Neural cell (in vitro differentiated cells): ENCODE measurements around the gene DGKI.

Experiments used
- EP300 ChIP-seq: fragments of 450-650 bp; conservative IDR thresholded peaks from 2 replicates; pipeline ENCODE4 v1.6.1; 2014; ENCODE audit warnings: antibody characterized with exemption, mild to moderate bottlenecking, moderate library complexity; ENCODE audit not compliant: poor library complexity, severe bottlenecking
- EZH2 ChIP-seq: fragments of 200-600, 300-800 bp; shearing (Covaris generic), sonication (generic); IDR thresholded peaks from 2 replicates; pipeline ENCODE4 v1.6.1; 2014; ENCODE audit warnings: antibody characterized with exemption, low read length, borderline replicate concordance, mild to moderate bottlenecking; ENCODE audit not compliant: insufficient read depth, poor library complexity, severe bottlenecking
- TF ChIP-seq, protein P1 (sequence below): fragments of 450-650 bp; IDR thresholded peaks from 2 replicates; pipeline ENCODE4 v1.5.1; 2014; ENCODE audit warnings: antibody characterized with exemption, mild to moderate bottlenecking, moderate library complexity; ENCODE audit not compliant: poor library complexity, severe bottlenecking

DNA sequence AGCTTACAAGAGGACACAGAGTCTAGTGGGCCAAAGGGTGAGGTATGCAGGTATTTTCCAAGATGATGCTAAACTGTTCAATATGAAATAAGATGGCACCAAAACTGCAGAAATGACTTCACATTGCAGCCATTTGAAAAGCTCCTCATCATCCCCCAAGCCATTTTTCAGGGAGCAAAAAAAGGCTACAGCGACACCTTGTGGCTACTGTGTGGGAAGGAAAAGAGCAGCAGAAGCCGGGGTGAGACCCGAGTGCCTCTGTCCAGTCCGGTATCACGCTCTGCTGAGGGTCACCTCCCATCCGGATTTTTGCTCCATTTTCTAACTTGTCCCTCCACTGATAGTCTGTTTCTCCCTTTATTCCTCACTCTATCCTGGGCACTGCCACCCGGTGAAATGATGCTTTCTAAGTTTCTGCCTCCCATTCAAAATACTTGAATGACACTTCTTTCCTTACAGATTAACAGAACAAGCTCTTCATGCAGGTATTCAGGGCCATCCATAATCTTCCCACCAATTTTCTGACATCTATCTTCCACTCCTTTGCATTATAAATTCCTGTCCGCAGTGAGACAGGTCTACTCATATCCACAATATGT is 220.2 kb downstream of the DGKI start:
- TF ChIP-seq, protein P1, sequence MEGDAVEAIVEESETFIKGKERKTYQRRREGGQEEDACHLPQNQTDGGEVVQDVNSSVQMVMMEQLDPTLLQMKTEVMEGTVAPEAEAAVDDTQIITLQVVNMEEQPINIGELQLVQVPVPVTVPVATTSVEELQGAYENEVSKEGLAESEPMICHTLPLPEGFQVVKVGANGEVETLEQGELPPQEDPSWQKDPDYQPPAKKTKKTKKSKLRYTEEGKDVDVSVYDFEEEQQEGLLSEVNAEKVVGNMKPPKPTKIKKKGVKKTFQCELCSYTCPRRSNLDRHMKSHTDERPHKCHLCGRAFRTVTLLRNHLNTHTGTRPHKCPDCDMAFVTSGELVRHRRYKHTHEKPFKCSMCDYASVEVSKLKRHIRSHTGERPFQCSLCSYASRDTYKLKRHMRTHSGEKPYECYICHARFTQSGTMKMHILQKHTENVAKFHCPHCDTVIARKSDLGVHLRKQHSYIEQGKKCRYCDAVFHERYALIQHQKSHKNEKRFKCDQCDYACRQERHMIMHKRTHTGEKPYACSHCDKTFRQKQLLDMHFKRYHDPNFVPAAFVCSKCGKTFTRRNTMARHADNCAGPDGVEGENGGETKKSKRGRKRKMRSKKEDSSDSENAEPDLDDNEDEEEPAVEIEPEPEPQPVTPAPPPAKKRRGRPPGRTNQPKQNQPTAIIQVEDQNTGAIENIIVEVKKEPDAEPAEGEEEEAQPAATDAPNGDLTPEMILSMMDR: peak; percentile 47
- TF ChIP-seq EZH2 (no peak), EP300 (no peak)
